ENCODE results near the gene CACNA1S. TPM values are rescaled to one million over a fixed set of nuclear protein-coding genes. Genes with fewer than 3 reads are reported as not detected.

The CACNA1S gene
- total RNA-seq, 1 experiment from 2014 or later, result not detected

DNA sequence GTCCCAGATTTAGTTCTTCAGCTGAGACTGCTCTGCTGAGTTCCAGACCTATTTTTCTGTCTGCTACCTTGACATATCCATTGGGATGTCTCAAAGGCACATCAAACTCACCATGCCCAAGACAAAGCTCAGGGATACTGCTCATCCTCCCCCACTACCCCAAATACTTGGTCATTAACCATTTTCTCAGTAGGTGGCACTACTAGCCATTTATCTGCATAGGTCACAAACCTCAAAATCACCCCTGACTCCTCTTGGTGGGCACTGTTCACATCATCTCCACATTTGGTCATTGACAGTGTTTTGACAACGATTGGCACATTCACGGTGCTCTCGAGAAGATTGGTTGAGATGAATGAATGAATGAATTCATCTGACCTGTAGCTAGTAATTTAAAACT lies 32.1 kb downstream of the CACNA1S start:
- Histone ChIP-seq H3K36me3 (ENCODE audit: insufficient read depth, low read length, poor library complexity, severe bottlenecking) (no peaks in the 10 kb centered on the region), H3K27me3 (replicated peaks; ENCODE audit: insufficient read depth, low read depth, low read length, poor library complexity) (no peaks in the 10 kb centered on the region), H3K4me1 (ENCODE audit: insufficient read depth, low read length, poor library complexity, severe bottlenecking) (no peaks in the 10 kb centered on the region), H3K27ac (ENCODE audit: low read depth, low read length, poor library complexity, severe bottlenecking) (no peak overlapping the region), H3K4me3 (ENCODE audit: low read depth, low read length, poor library complexity, severe bottlenecking) (no peak overlapping the region), H3K9me3 (ENCODE audit: low read depth, low read length, poor library complexity, severe bottlenecking) (no peaks in the 10 kb centered on the region)
- intact Hi-C loops (cut with micrococcal nuclease; ENCODE audit: unreplicated experiment), result no loop called here
- BruUV-seq (replicated peaks), result no TSS peak
- POLR2A ChIA-PET (ENCODE audit: low non-redundant PET), result interaction anchor here (0.7 kb wide), 1 partner anchor 32 kb away, joined by 3 read pairs; no protein-coding TSS in a partner anchor
- CTCF ChIA-PET, result no interaction called here
- DNase-seq (ENCODE audit: low spot score), result no peak
- TF ChIP-seq, protein P1, sequence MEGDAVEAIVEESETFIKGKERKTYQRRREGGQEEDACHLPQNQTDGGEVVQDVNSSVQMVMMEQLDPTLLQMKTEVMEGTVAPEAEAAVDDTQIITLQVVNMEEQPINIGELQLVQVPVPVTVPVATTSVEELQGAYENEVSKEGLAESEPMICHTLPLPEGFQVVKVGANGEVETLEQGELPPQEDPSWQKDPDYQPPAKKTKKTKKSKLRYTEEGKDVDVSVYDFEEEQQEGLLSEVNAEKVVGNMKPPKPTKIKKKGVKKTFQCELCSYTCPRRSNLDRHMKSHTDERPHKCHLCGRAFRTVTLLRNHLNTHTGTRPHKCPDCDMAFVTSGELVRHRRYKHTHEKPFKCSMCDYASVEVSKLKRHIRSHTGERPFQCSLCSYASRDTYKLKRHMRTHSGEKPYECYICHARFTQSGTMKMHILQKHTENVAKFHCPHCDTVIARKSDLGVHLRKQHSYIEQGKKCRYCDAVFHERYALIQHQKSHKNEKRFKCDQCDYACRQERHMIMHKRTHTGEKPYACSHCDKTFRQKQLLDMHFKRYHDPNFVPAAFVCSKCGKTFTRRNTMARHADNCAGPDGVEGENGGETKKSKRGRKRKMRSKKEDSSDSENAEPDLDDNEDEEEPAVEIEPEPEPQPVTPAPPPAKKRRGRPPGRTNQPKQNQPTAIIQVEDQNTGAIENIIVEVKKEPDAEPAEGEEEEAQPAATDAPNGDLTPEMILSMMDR (conservative IDR thresholded peaks at IDR 0.05; ENCODE audit: low read depth, low read length), result no peak
- no peak for TF ChIP-seq EZH2 (IDR thresholded peaks at IDR 0.05; ENCODE audit: borderline replicate concordance, low read depth, low read length, poor library complexity, severe bottlenecking)

DNA sequence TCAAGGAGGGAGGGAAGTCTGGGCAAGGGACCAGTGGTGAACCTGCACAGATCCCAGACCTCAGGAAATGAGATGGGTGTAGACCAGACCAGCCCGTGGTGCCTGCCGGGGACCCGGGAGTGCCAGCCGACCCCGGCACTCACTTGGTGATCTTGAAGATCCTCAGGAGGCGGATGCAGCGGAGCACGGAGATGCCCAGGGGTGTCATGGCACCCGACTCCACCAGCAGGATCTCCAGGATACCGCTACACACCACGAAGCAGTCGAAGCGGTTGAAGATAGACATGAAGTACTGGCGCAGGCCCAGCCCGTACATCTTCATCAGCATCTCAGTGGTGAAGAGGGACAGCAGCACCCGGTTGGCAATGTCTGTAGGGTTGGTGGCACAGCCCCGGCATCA lies 34.5 kb downstream of the CACNA1S start:
- Histone ChIP-seq H3K4me3 (ENCODE audit: low read depth, low read length, poor library complexity, severe bottlenecking) (no peak overlapping the region), H3K36me3 (ENCODE audit: insufficient read depth, low read length, poor library complexity, severe bottlenecking) (no peaks in the 10 kb centered on the region), H3K4me1 (ENCODE audit: insufficient read depth, low read length, poor library complexity, severe bottlenecking) (no peaks in the 10 kb centered on the region), H3K27me3 (replicated peaks; ENCODE audit: insufficient read depth, low read depth, low read length, poor library complexity) (no peaks in the 10 kb centered on the region), H3K9me3 (ENCODE audit: low read depth, low read length, poor library complexity, severe bottlenecking) (no peaks in the 10 kb centered on the region), H3K27ac (ENCODE audit: low read depth, low read length, poor library complexity, severe bottlenecking) (no peak overlapping the region)
- BruUV-seq (replicated peaks), result no TSS peak
- ChIA-PET POLR2A (ENCODE audit: low non-redundant PET) (no interaction called here), CTCF (no interaction called here)
- DNase-seq (ENCODE audit: low spot score), result no peak
- TF ChIP-seq, protein P1 (conservative IDR thresholded peaks at IDR 0.05; ENCODE audit: low read depth, low read length), result no peak
- TF ChIP-seq EZH2 (IDR thresholded peaks at IDR 0.05; ENCODE audit: borderline replicate concordance, low read depth, low read length, poor library complexity, severe bottlenecking), result no peak
- intact Hi-C loops (cut with micrococcal nuclease; ENCODE audit: unreplicated experiment), result no loop called here

DNA sequence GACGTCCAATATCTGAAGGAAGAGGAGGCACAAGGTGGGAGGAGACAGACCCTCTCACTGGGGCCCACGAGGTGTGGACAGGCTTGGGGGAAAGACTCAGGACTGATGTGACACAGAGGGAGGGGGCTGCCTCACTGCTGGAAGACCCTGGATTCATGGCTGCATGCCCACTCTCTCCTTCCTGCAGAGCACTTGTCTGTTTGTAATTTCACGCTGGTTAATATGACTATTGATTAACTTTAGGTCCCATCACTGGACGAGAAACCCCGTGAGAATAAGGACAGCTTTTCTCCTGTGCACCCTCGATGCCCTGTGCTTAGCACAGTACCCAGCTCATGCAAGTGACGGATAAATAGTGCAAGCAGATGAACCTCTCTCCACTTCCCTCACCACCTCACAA lies 35.1 kb downstream of the CACNA1S start:
- intact Hi-C loops (cut with micrococcal nuclease; ENCODE audit: unreplicated experiment), result no loop called here
- CTCF ChIA-PET, result no interaction called here
- Histone ChIP-seq H3K9me3 (ENCODE audit: low read depth, low read length, poor library complexity, severe bottlenecking) (no peaks in the 10 kb centered on the region), H3K27me3 (replicated peaks; ENCODE audit: insufficient read depth, low read depth, low read length, poor library complexity) (no peaks in the 10 kb centered on the region), H3K27ac (ENCODE audit: low read depth, low read length, poor library complexity, severe bottlenecking) (no peak overlapping the region), H3K36me3 (ENCODE audit: insufficient read depth, low read length, poor library complexity, severe bottlenecking) (no peaks in the 10 kb centered on the region), H3K4me3 (ENCODE audit: low read depth, low read length, poor library complexity, severe bottlenecking) (no peak overlapping the region), H3K4me1 (ENCODE audit: insufficient read depth, low read length, poor library complexity, severe bottlenecking) (no peaks in the 10 kb centered on the region)
- POLR2A ChIA-PET (ENCODE audit: low non-redundant PET), result no interaction called here
- DNase-seq (ENCODE audit: low spot score), result no peak
- no TSS peak for BruUV-seq (replicated peaks)
- TF ChIP-seq, protein P1 (conservative IDR thresholded peaks at IDR 0.05; ENCODE audit: low read depth, low read length), result no peak
- no peak for TF ChIP-seq EZH2 (IDR thresholded peaks at IDR 0.05; ENCODE audit: borderline replicate concordance, low read depth, low read length, poor library complexity, severe bottlenecking)

All from A673 (cell line).